OCI-LY3 (cell line): ENCODE results near the gene ERBB4.

Experiments used
- H2AFZ ChIP-seq: fragments of 200-600, 300-600 bp; shearing (Covaris generic); 2 replicates; pipeline ENCODE4 v1.6.0; 2014; ENCODE audit warnings: antibody characterized with exemption, low read depth, low read length
- H3K27ac ChIP-seq: fragments of 200-600, 300-600 bp; sonication (generic); 2 replicates; pipeline ENCODE4 v1.5.1; 2014; ENCODE audit warnings: mild to moderate bottlenecking, low read length, moderate library complexity, mixed read lengths
- H3K27me3 ChIP-seq: fragments of 200-600, 300-600 bp; sonication (generic); 2 replicates; pipeline ENCODE4 v1.6.1; 2014; ENCODE audit warnings: low read depth, low read length, mixed read lengths
- H3K36me3 ChIP-seq: fragments of 200-600, 300-600 bp; sonication (generic); replicated peaks from 2 replicates; pipeline ENCODE3; 2014; ENCODE audit warnings: low read depth, low read length, mixed read lengths
- H3K4me1 ChIP-seq: fragments of 300-600, 200-600 bp; sonication (generic); 2 replicates; pipeline ENCODE4 v1.6.1; 2014; ENCODE audit warnings: low read length, mixed read lengths
- H3K4me2 ChIP-seq: fragments of 200-600, 300-600 bp; sonication (generic); 2 replicates; pipeline ENCODE4 v1.6.1; 2014; ENCODE audit warnings: low read length, mixed read lengths
- H3K4me3 ChIP-seq: fragments of 300-600, 200-600 bp; sonication (generic); 2 replicates; pipeline ENCODE4 v1.5.1; 2014; ENCODE audit warnings: antibody characterized with exemption, mild to moderate bottlenecking, low read length, moderate library complexity
- H3K79me2 ChIP-seq: fragments of 300-600, 200-600 bp; shearing (Covaris generic); 2 replicates; pipeline ENCODE4 v1.6.1; 2014; ENCODE audit warnings: mild to moderate bottlenecking, low read length, mixed read lengths
- H3K9ac ChIP-seq: fragments of 300-600, 200-600 bp; shearing (Covaris generic); 2 replicates; pipeline ENCODE4 v1.6.0; 2014; ENCODE audit warnings: mild to moderate bottlenecking, low read length, moderate library complexity
- H3K9me3 ChIP-seq: fragments of 200-600, 300-600 bp; shearing (Covaris generic); 2 replicates; pipeline ENCODE4 v1.6.1; 2014; ENCODE audit warnings: low read length, mixed read lengths; ENCODE audit not compliant: insufficient read depth
- H4K20me1 ChIP-seq: fragments of 200-600, 300-600 bp; sonication (generic); 2 replicates; pipeline ENCODE4 v1.6.1; 2016; ENCODE audit warnings: low read length, mixed read lengths; ENCODE audit not compliant: insufficient read depth
- EZH2phosphoT487 ChIP-seq: fragments of 200-600 bp; shearing (Covaris generic); IDR thresholded peaks from 2 replicates; pipeline ENCODE4 v1.6.1; 2018; ENCODE audit warnings: antibody characterized with exemption, mixed run types, low read depth
- TF ChIP-seq, protein P1 (sequence below): fragments of 200-600, 300-600 bp; sonication (generic); IDR thresholded peaks from 2 replicates; pipeline ENCODE4 v1.5.1; 2014; ENCODE audit warnings: antibody characterized with exemption, low read length, low read depth

The ERBB4 gene

GRCh38 chr2:211802666-211803065 is 735.9 kb downstream of the ERBB4 start:
- Histone ChIP-seq H3K4me2 (no peak overlapping the region), H3K79me2 (no peaks in the 10 kb centered on the region), H3K36me3 (no peaks in the 10 kb centered on the region), H3K27ac (no peak overlapping the region), H3K9ac (no peak overlapping the region), H3K4me3 (no peak overlapping the region), H4K20me1 (no peaks in the 10 kb centered on the region), H3K27me3 (no peaks in the 10 kb centered on the region), H2AFZ (no peak overlapping the region), H3K9me3 (no peaks in the 10 kb centered on the region), H3K4me1 (no peaks in the 10 kb centered on the region)
- TF ChIP-seq, protein P1, sequence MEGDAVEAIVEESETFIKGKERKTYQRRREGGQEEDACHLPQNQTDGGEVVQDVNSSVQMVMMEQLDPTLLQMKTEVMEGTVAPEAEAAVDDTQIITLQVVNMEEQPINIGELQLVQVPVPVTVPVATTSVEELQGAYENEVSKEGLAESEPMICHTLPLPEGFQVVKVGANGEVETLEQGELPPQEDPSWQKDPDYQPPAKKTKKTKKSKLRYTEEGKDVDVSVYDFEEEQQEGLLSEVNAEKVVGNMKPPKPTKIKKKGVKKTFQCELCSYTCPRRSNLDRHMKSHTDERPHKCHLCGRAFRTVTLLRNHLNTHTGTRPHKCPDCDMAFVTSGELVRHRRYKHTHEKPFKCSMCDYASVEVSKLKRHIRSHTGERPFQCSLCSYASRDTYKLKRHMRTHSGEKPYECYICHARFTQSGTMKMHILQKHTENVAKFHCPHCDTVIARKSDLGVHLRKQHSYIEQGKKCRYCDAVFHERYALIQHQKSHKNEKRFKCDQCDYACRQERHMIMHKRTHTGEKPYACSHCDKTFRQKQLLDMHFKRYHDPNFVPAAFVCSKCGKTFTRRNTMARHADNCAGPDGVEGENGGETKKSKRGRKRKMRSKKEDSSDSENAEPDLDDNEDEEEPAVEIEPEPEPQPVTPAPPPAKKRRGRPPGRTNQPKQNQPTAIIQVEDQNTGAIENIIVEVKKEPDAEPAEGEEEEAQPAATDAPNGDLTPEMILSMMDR: no peak
- TF ChIP-seq EZH2phosphoT487: no peak

GRCh38 chr2:211800001-211800400 is 738.6 kb downstream of the ERBB4 start:
- Histone ChIP-seq H4K20me1 (no peaks in the 10 kb centered on the region), H2AFZ (no peak overlapping the region), H3K9ac (no peak overlapping the region), H3K27me3 (no peaks in the 10 kb centered on the region), H3K36me3 (no peaks in the 10 kb centered on the region), H3K79me2 (no peaks in the 10 kb centered on the region), H3K4me1 (no peaks in the 10 kb centered on the region), H3K4me2 (no peak overlapping the region), H3K27ac (no peak overlapping the region), H3K4me3 (no peak overlapping the region), H3K9me3 (no peaks in the 10 kb centered on the region)
- TF ChIP-seq EZH2phosphoT487: no peak
- TF ChIP-seq, protein P1: no peak

- no peak overlapping the region for H3K4me2 ChIP-seq
- no peak for TF ChIP-seq EZH2phosphoT487
- TF ChIP-seq, protein P1: no peak
- H3K4me3 ChIP-seq: no peak overlapping the region
- no peak overlapping the region for H3K27ac ChIP-seq
- H3K27me3 ChIP-seq: no peaks in the 10 kb centered on the region
- H3K36me3 ChIP-seq: no peaks in the 10 kb centered on the region
- no peaks in the 10 kb centered on the region for H4K20me1 ChIP-seq
- no peak overlapping the region for H2AFZ ChIP-seq
- no peaks in the 10 kb centered on the region for H3K79me2 ChIP-seq
- no peak overlapping the region for H3K9ac ChIP-seq
- no peaks in the 10 kb centered on the region for H3K9me3 ChIP-seq
- no peaks in the 10 kb centered on the region for H3K4me1 ChIP-seq
Measured at GRCh38 chr2:211798868-211799267, 739.7 kb downstream of the ERBB4 start.

DNA sequence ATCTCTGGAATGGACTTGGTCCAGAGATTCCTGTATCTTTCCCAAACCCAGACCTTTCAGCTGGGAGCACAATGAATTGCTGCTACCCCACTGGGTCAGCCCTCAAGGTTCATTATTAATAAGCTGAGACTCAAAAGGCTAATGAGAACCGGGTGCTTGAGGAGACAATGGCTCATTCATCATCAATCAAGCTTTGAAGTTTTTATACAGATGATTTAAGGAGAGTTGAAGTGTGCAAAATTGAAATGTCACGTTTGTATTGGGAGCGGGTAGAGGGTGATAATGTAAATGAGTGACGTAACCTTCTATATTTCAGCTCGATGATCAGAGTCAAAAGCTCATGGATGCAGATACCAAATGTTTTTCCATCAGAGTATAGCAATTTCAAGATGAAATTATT is 744.9 kb downstream of the ERBB4 start:
- no peak overlapping the region for H3K9ac ChIP-seq
- H2AFZ ChIP-seq: 0 out of 2 replicates have a peak overlapping the region, but pooled peaks have one; percentile 18
- H3K27ac ChIP-seq: no peak overlapping the region
- no peaks in the 10 kb centered on the region for H3K79me2 ChIP-seq
- no peak overlapping the region for H3K4me2 ChIP-seq
- TF ChIP-seq, protein P1: no peak
- TF ChIP-seq EZH2phosphoT487: no peak
- no peaks in the 10 kb centered on the region for H3K9me3 ChIP-seq
- H4K20me1 ChIP-seq: no peaks in the 10 kb centered on the region
- no peaks in the 10 kb centered on the region for H3K36me3 ChIP-seq
- no peaks in the 10 kb centered on the region for H3K27me3 ChIP-seq
- H3K4me1 ChIP-seq: no peaks in the 10 kb centered on the region
- H3K4me3 ChIP-seq: no peak overlapping the region
